SHP77 treated with DMSO at 0.1 percent for 48 hours (cell line): ENCODE measurements around the gene BRCA1.

Source experiments
- DNase-seq: peaks from one replicate; lab custom pipeline; 2025; lab: John Stamatoyannopoulos, UW

BRCA1 gene

GRCh38 chr17:43025290-43025657 is 99.9 kb downstream of the BRCA1 start:
- no peak for DNase-seq

- peak; percentile 88 for DNase-seq
These were observed 100.5 kb downstream of the BRCA1 start, which contains the start of gene RND2 for GRCh38 chr17:43024407-43025289. RND2 (plus strand) TSS chr17:43025231; CDS start chr17:43025348, 117 bp downstream.

GRCh38 chr17:43021741-43022512 is 103.2 kb downstream of the BRCA1 start, which contains the start of gene VAT1:
VAT1 (minus strand) TSS chr17:43022385; CDS start chr17:43022322, 63 bp downstream.
- peak; percentile 28 for DNase-seq

DNA sequence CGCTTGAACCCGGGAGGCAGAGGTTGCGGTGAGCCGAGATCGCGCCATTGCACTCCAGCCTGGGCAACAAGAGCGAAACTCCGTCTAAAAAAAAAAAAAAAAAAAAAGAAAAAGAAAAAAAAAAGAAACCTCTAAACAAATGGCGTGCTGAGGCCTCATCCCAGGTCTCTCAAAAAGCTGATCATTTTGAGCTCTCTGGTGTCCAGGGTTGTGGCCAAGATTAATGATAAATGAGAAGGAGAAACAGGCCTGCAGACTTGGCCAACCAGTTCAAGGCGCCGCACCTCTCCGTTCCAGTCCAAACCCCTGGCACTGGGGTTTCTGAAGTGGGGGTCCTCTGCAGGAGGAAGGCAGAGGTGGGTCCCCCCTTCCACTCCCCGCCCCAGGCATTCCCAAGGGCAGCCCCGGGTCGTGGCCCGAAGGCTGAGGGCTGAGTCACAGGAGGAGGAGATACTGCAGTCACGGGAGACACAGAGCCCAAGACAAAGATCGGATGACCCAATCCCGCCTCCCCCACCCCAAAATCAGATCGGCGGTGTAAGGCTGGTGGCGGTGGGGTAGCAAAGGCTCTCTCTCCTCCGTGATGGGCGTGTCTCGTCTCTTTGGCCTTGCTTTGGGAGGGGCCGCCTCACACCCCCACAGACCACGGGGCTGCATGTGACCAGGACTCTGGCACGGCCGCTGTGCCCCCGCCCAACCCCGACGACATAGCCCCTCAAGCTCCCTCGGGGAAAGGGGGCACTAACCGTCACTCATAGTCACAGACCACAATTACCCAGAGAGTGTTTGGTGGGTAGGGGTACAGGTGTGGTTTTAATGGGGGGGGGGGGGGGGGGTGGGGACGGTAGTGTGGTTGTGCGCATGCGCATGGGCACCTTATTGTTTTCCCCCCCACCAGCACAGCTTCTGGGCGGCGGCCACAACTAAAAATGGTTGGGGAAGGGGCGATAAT is 104.1 kb downstream of the BRCA1 start:
- no peak for DNase-seq

GRCh38 chr17:43020030-43020621 is 105.0 kb downstream of the BRCA1 start:
- DNase-seq = no peak

DNA sequence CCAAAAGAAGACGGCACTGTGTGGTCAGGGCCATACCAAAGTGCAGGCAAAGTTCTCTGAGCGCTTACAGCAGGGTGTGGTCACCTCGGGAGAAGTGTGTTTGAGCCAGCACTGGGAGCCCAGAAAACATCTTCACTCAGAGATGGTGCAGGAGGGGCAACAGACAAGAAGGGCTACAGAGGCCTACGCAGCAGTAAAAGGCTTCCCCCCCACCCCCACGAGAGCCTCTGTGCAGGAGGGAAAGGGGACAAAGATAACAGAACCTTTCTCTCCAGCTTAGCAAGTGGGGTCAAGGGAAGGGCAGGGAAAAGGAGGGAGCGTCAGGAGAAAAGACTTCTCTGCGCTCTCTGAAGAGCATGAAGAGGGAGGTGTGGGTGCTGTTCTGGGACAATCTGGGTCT is 105.7 kb downstream of the BRCA1 start:
- DNase-seq = no peak

DNA sequence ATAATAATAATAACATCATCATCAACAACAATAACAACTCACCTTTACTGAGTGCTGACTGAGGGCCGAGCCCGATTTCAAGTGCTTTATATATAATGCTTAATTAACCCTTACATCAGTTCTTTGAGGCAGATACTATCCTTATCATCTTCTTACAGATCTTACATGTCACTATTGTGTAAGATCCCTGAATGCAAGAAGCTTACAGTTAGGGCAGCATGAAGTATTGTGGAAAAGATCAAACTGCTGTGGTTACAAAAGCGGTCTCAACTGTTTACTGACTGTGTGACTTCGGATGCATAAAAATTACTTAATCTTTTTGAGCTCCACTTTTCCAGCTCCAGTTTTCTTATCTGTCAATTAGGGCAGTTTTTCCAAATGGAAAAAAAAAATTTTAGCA is 106.2 kb downstream of the BRCA1 start:
- DNase-seq = no peak

- no peak for DNase-seq
These were observed 106.9 kb downstream of the BRCA1 start for GRCh38 chr17:43018008-43018853.

GRCh38 chr17:43016216-43016615 is 108.9 kb downstream of the BRCA1 start:
- no peak for DNase-seq

DNA sequence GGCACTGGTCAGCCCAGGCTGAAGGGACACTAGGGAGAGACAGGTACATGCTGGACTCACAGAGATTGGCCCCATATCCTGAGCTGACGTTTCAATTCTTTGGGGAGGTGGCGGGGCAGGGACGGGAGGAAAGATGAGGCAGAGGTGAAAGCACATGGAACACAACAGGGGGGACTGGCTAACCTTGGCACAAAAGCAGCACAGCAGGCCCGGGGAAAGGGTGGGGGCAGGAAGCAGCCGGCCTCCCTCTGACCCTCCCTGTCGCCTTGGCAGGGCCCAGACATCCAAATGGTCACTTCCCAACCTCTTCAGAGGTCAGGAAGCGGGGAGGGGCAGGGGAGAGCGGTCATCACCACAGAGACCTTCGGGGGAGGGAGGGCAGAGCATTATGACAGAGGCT is 109.6 kb downstream of the BRCA1 start:
- no peak for DNase-seq

DNA sequence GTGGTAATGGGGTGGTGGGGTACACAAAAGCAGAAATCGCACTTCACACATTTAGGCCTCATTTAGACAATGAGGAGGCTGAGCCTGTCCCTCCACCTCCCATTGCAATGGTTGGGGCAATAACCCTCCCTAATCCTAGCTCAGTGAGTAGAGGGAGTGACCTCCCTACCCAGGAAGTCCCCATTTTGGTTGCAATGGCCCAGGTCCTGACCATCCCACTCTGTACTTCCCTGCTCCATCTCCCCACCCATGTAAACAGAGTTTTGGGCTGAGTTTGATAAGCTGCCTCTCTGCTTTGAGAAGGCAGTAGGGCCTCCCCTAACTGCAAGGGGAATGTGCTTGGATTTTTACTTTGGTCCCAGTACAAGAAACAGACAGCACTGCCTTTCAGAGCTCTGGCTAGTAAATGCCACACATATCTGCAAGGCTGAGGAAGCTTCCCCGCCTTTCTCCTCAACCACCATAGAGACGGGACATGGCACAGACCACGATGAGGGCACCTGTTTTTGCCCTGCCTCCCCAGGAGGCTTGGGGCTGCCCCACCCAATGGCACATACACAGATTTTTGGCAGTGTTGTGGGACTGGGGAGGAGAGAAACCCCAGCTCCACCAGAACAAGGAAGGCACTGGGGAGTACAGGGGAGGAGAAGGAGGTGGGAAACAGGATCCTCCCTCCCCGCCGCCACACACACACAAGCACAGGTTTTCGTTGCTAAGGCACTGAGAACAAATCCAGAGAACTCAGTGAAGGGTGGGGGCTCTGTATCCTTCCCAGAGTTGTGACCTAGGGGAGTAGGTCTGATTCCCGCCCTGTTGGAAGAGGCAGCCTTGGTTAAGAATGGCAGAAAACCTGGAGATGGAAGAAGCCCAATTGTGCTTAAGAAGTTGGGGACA is 110.3 kb downstream of the BRCA1 start:
- no peak for DNase-seq

DNA sequence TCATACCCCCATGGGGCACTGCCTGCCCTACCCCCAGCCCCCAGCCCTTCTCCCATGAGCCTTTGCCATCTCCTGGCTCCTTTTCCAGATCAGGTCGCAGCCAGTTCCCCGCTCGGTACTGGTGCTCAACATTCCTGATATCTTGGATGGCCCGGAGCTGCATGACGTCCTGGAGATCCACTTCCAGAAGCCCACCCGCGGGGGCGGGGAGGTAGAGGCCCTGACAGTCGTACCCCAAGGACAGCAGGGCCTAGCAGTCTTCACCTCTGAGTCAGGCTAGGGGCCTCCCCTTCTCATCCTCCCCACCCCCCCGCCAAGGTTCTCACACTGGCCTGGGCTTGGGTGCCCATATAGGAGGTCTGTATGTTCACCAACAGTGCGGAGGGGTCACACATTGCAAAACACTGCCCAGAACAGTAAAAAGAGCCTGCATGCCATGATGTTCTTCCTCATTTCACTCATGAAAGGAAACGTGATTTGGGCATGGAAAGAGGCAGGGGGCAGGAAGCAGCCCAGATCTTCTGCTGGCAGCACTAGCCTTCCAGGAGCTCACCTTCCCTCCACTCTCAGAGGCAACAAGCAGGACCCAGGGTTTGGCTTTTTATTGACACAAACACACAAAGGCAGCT is 111.0 kb downstream of the BRCA1 start:
- no peak for DNase-seq

DNA sequence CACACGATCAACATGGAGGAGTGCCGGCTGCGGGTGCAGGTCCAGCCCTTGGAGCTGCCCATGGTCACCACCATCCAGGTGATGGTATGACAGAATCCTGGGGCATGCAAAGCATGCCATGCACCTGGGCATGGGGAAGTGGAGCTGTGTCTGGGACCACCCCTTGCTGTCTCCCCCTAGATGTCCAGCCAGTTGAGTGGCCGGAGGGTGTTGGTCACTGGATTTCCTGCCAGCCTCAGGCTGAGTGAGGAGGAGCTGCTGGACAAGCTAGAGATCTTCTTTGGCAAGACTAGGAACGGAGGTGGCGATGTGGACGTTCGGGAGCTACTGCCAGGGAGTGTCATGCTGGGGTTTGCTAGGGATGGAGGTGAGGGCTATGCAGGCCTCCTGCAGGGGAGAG is 111.9 kb downstream of the BRCA1 start:
- DNase-seq = no peak

- no peak for DNase-seq
These were observed 113.3 kb downstream of the BRCA1 start for GRCh38 chr17:43011728-43012472.

DNA sequence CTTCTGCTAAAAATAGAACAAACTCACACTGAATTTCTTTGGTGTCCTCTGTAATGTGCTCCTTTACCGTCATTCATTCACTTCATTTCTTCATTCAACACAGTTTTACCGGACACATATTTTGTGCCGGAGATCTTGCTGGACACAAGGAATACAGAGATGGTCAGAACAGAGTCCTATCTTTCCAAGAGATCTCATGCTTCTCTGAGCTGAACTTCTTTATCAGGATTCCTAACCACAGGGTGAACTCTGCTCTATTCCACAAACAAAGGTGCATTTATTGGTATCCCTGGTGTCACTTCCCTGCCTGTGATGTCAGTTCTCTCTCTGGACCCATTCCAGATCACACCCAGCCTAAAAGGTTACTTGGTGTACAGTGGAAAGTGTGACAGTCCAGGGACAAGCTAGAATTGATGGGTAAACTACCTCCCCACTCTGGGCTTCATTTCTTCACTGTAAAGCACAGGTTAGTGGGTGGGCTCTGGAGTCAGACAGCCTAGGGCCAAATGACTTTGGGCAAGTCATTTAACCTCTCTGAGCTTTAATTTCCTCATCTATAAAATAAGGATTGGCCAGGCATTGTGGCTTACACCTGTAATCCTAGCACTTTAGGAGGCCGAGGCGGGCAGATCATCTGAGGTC is 114.4 kb downstream of the BRCA1 start:
- no peak for DNase-seq

- DNase-seq = peak; percentile 26
These were observed 118.3 kb downstream of the BRCA1 start, which contains the start of gene IFI35 for GRCh38 chr17:43006639-43007551. IFI35 (plus strand) TSS chr17:43006784; CDS start chr17:43006948, 164 bp downstream.
